Embryonic facial prominence (tissue), 1 donor: ENCODE measurements around the gene CD40LG.

Experiments
- DNase-seq: peaks from one replicate; pipeline ENCODE4 v3.0.0-alpha.2; 2016; ENCODE audit errors: extremely low spot score

Gene CD40LG

DNA sequence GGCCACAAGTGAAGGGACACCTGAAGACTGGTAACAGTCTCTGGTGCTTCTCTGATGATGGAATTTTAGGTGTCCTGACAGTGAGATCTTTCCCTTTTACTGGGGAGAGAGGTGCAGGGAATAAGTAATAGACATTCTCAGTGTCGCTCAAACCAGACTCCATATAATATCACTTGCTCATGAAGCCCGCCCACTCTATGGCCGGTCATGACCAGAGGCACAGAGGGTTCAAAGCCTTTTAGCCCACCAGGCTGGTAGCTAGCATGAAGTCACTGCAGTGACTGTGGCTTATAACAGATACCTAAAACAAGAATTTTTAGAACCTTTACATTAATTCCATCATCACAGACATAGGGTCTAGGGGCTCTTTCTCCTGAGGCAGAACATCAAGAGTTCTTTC, 2.9 kb downstream of the CD40LG start:
- no peak for DNase-seq

- DNase-seq, result no peak
These were observed 5.1 kb downstream of the CD40LG start for GRCh38 chrX:136652822-136653723.

DNA sequence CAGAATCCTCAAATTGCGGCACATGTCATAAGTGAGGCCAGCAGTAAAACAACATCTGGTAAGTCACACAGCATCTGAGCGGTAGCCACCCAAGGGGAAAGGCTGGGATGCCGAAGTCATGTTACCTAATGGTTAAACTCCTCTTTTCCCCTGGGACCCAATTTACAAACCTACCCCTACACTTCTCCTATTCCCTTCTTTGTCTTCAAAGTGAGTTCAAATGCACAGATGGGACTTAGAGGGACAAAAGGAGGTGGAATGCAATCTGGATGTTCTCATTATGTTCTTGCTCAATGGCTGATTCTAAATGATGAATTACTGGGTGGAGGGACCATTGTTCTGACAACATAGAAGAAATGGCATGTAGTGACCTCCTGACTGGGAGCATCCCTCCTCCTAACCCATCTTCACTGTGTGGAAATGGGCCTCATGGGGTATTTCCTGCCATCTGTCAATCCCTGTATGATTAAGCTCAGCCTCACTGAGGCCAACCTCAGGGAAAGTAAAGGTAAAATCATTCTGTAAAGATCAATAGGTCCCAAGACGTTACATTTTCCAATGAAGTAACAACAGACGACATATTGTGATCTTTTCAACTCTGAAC, 8.5 kb downstream of the CD40LG start:
- DNase-seq, result no peak

GRCh38 chrX:136658151-136658550, 10.2 kb downstream of the CD40LG start:
- DNase-seq, result no peak

- no peak for DNase-seq
These were observed 11.2 kb downstream of the CD40LG start for GRCh38 chrX:136659174-136659573.

GRCh38 chrX:136660896-136661295, 12.9 kb downstream of the CD40LG start:
- no peak for DNase-seq

- no peak for DNase-seq
These were observed 14.1 kb downstream of the CD40LG start for GRCh38 chrX:136662104-136662503.

DNA sequence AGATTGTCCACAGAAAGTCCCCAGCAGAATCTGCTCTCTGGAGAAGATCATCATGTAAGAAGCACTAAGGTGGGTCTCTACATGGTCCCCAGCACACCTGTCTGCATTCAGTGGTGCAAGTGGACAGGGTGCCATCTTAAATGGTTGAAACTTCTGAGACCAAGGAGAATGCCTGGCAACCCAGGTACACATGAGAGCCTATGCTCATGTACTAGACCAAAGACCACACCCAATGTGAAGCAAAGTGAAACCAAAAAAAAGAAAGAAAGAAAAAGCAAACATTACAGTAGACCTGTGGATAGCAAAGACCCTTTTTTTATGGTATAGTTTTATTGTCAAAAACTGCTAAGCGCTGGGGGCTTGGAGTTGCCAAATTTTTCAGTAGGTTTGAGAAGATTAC, 15.0 kb downstream of the CD40LG start:
- DNase-seq, result no peak

DNA sequence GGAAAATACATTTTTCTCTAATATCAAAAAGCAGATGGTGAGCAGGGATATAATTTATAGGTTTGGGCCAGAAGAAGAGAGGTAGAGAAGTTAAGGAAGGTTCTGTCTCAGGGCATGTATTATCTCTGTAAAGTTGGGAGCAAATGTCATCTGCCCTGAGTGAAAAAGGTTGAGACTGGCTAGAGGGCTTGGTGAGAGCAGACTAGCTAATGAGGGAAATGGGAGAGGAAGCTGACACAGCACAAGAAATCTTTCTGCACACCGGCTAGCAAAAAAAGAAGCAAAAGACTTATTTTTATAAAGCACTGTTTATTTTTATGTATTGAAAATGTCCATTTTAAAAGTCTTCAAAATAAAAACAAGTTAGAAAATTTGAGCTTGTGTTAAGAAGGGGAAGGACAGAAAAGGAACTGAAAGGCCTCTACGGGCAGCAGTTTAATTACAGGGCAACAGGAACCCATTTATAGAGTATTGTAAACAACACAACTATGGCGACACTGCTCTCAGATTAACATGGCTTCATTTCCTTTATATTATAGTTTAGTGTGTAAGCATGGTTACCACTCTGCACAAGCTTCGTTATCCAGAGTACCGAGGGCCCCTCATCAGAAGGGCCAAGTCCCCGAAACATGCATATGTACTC, 17.4 kb downstream of the CD40LG start:
- DNase-seq, result no peak

DNA sequence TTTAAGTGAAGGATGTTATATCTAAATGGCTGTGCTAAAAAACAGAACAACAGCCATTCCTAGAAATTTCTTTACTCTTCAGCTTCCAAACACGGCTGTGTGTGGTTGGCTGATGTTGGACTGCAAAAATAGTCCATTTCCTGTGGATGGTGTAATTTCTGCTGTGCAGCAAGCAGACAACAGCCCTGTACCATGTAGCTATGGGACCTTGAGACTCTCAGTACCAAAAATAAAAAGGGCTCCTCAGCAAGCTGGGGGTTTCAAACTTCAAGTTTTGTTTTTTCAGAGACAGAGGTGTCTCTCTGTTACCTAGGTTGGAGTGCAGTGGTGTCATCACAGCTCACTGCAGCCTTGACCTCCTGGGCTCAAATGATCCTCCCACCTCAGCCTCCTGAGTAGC, 18.1 kb downstream of the CD40LG start:
- no peak for DNase-seq

DNA sequence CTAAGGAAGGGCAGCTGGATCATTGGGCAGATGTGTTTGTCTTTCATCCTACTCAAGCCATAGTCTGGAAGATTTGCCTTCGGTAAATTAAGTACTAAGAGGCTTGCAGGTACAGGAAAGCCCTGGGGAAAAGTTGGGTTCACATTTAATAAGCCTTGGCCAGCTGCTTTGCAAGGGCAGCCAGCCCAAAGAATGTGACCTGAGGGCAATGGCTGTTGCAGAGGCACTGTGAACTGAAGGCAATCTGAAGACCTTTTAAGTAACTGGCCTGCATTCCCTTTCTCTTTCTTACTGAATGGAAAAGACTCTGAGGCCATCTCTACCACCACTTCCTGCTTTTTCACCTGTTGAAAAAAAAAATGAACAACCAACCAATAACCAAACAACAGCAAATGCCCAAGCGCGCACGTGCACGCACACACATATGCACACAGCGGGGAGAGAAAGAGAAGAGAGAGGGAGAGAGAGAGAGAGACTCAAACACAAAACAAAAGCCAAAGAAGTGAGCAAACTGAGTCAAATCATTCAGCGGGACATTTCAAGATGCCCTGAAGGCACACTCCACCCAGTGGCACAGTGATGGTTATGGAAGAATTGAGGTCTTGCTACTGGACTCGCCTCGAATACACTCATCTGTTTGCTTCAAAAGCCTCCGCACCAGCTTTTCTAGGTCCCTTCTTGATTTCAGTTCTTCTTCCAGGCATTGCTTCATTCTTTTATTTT, 19.6 kb downstream of the CD40LG start:
- no peak for DNase-seq

DNA sequence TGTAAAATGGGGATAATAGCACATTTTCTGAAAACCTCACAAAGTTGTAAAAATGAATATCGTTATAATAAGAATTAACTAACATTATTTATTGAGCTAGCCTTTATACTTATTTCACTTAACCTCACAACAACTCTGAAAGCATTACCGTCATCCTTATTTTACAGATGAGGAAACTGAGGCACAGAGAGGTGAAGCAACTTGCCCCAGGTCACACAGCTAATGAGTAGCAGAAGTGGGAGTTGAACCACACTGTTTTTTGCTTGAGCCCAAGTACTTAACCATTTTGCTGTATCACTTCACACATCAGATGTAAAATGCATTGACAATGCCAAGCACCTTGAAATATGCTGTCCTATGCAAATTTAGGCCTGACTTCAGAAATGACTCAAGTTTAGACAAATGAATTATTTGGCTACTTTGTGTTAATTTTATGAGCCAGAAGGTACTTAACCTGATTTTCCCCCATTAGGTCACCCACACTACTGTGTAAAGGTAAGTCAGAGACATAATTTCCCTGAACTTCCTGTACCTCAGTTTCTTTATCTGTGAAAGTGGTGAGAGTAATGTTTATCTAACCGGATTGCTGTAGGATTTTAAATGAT, 23.1 kb downstream of the CD40LG start:
- no peak for DNase-seq

DNA sequence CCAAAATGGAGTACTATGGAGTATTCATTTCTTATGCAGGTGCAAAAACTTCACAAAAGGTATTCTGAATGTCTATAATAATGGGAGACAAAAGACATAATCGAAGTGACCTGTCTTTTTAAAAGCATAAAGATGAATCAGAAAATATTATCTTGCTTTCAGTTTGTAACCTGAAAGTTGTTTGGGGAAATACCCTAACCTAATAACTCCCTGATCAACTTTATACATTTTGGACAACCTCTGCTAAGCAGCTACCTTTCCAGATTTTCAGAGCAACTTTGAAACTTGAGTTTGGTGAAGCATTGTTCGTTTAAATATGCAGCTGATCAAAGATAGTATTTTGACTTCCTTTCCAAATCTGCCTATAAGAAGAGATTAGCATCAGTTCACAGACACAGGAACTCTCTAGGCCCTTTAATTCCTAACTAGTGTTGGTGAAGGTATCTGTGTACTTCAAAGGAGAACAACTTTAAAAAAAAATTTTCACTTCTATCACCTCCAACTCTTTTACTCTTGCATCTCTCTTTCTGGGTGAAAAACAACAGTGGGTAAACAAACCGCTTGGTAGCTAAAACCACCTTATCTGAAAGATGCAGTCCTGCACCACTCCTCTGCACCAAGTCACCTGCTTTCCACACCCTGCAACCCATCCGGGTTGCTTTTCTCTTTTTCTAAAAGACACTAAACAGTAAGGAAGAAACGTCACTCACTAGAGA, 26.5 kb downstream of the CD40LG start:
- no peak for DNase-seq

DNA sequence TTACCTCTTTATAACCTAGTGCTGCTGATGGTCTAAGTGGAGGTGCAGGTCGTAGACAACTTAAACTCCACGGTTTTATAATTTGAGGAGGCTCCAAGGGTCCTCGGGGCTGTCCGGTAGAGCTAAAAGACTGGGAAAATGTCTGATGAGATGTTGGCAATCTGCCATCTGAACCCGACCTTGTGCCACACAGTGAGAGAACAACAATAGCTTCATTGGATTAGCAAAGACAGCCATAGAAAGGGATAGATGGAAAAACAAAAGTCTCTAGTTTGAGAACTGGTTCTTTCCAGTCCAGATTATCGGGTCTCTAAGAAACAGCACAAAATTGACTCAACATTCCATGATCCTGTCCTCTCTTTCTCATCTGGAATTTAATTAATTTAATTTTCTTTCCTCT, 31.6 kb downstream of the CD40LG start:
- no peak for DNase-seq

- DNase-seq, result no peak
These were observed 36.2 kb downstream of the CD40LG start for GRCh38 chrX:136684120-136684519.

DNA sequence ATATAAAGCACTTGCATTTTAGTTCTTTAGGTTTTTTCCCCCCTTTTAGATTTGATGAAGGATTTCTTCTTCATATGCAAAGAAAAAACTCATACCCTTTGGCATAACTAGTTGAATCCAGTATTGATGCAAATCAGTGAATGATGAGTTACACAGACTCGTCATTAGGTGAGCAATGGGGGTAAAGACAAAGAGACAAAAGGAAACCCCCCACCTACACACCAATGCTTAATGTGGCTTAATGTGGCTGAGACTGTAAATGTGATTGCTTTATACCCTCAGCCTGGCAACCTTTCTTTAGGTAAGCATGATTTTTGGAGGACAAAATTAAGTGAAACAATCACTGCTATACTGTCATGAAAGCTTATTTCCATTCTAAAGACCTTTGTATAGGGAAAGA, 39.5 kb downstream of the CD40LG start:
- no peak for DNase-seq

DNA sequence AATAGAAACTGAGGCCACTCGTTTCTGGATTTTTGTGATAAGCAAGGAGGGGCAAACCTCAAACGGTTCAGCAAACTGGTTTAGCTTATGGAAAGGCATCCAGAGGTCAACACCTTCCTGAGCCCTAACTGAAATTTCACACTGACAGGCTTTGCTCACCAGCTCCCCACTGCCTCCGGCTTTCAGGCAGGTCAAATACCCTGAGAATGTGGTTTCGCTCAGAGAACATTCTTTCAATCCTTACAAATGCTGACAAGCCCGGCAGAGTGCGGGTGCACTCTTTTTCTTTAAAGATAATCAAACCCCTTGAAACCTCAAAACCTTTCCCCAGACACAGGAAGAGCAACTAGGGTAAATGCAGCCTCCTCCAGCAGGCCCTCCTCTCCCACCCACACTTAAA, 41.5 kb downstream of the CD40LG start:
- DNase-seq, result no peak

DNA sequence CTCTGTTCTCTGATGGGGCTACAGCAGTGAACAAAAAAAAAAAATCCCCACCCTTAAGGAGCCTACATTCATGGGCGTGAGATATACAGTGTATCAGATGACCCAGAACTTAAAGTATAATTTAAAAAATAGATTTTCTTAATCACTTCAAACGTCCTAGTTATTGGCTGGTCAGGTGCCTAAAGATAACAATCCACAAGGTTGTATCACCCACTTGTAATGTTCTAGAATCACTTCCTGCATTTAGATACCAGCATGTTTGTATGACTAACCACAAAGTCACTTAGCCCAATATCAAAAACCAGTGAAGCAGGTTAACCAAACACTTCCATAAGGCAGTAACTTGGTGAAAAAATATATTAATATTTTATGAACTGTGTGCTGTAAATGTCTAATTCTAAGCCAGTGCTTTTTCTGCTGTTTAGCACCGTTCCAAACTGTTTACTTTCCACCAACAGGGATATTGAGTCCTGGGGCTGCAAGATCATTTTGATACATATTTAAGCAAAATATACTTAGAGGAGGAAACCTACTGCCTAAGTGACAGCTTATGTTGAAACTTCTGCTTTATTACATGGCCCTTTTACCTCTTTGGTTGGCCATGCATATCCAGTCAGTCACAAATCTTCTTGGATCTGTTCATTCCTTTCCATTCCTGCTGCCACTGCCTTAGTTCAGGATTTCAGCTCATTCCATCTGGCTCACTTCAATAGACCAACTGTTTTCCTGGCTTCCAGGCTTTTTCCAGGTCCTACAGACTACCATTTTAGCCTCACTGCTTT, 43.3 kb downstream of the CD40LG start:
- no peak for DNase-seq

- no peak for DNase-seq
These were observed 44.3 kb downstream of the CD40LG start for GRCh38 chrX:136692271-136692670.

DNA sequence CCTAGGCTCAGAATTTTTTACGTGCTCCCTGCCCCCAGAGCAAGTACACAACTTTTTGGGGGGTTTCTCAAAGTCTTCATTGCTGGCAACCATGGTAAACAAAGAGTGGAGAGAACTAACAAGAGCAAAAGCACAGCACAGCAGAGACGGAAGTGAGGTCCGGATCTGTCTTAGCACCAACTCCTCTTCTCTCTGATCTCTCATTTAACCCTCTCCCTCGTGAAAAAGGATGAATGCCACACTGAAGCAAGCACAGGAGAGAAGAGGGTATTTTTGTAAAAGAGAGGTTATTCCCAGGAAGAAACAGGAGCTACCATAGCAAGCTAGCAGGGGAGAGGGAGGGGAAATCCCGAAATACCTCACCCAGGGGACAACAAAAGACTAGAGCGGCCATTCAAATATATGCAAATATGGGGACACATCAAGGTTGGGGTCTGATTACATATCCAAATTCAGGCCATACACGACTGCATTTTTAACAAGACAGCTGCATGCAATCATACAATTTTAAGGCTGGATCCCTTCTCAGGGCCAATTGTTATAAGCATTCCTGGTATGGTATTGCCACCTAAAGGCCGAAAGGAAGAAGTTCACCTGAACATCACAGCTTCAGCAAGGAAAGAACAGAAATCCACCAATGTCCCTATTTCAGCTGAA, 46.6 kb downstream of the CD40LG start:
- DNase-seq, result peak; percentile 29
